HCT116 (cell line): ENCODE results near the gene MEDAG. TPM values are rescaled to one million over a fixed set of nuclear protein-coding genes. Genes with fewer than 3 reads are reported as not detected.

Source experiments
- ATAC-seq: fragments of 200-7000 bp; cut with Tn5 transposase; 2 replicates; pipeline ENCODE4 v1.9.1; 2020; ENCODE audit warnings: mild to moderate bottlenecking, moderate library complexity
- BruUV-seq: library from RNA; stranded (reverse); fragments of 400-500 nt; replicated peaks from 2 replicates; lab custom pipeline; 2021; lab: Mats Ljungman, UMichigan
- CTCF ChIA-PET: fragments of 300-600 bp; sonication (Branson Sonifier 250); formaldehyde crosslinking; loops from one replicate; lab custom pipeline; 2021; ENCODE audit warnings: antibody characterized with exemption; lab: Charles Lee
- POLR2A ChIA-PET: fragments of 300-600, 350-600 bp; sonication (Branson Sonifier 250); formaldehyde crosslinking; loops from one replicate; lab custom pipeline; 2021; ENCODE audit warnings: antibody characterized with exemption; lab: Charles Lee
- RAD21 ChIA-PET, 2 experiments: fragments of 300-600 bp; sonication (Branson Sonifier 250); formaldehyde crosslinking; loops; one replicate each; lab custom pipeline; 2023; ENCODE audit warnings: low total read pairs in 2 of 2; ENCODE audit not compliant: uncharacterized antibody in 2 of 2, unreplicated experiment in 2 of 2, low non-redundant PET in 1 of 2; lab: Charles Lee
- DNase-seq: peaks from one replicate; pipeline ENCODE4 v3.0.0-alpha.2; 2010; ENCODE audit warnings: low read depth, low spot score
- H2AFZ ChIP-seq: fragments of 200-600 bp; shearing (Covaris generic), sonication (generic); 2 replicates; pipeline ENCODE4 v1.6.1; 2017; ENCODE audit warnings: low read depth, mixed run types, mixed read lengths, antibody characterized with exemption, low read length; ENCODE audit not compliant: poor library complexity, severe bottlenecking
- H3K27ac ChIP-seq: 2 replicates; pipeline ENCODE4 v1.5.1; 2012; ENCODE audit warnings: low read depth, low read length
- H3K27me3 ChIP-seq: fragments of 200-600 bp; sonication (generic); 2 replicates; pipeline ENCODE4 v1.6.1; 2016; ENCODE audit warnings: mixed run types, low read length, mixed read lengths; ENCODE audit not compliant: insufficient read depth
- H3K36me3 ChIP-seq, 2 experiments: fragments of 200-500 bp in 1 of 2; fragments of 200-600 bp in 1 of 2; sonication (Bioruptor generic) in 1 of 2; sonication (generic) in 1 of 2; 2 replicates each; pipeline versions ENCODE4 v1.5.1 to v1.6.1; 2014 to 2016; ENCODE audit warnings: low read length in 2 of 2, inconsistent platforms in 1 of 2, mixed read lengths in 1 of 2, mixed run types in 1 of 2; ENCODE audit not compliant: insufficient read depth in 2 of 2, control insufficient read depth in 1 of 2
- H3K4me1 ChIP-seq, 2 experiments: fragments of 200-600 bp in 1 of 2; sonication (generic) in 1 of 2; 2 replicates each; pipeline versions ENCODE4 v1.5.1 to v1.6.1; 2012 to 2017; ENCODE audit warnings: low read length in 2 of 2, inconsistent platforms in 1 of 2, mild to moderate bottlenecking in 1 of 2, mixed read lengths in 1 of 2, mixed run types in 1 of 2, moderate library complexity in 1 of 2; ENCODE audit not compliant: insufficient read depth in 2 of 2, control insufficient read depth in 1 of 2
- H3K4me2 ChIP-seq: fragments of 200-600 bp; sonication (generic); 2 replicates; pipeline ENCODE4 v1.6.1; 2017; ENCODE audit warnings: mixed run types, low read length, mixed read lengths
- H3K4me3 ChIP-seq, 2 experiments: fragments of 200-600 bp in 1 of 2; sonication (generic) in 1 of 2; replicated peaks in 1 of 2; 2 replicates each; pipeline ENCODE4 v1.5.1; 2011 to 2016; ENCODE audit warnings: low read length in 2 of 2, control low read depth in 1 of 2, low read depth in 1 of 2, mild to moderate bottlenecking in 1 of 2, mixed read lengths in 1 of 2, mixed run types in 1 of 2
- H3K79me2 ChIP-seq: fragments of 200-600 bp; sonication (generic); 2 replicates; pipeline ENCODE4 v1.6.1; 2017; ENCODE audit warnings: mild to moderate bottlenecking, mixed run types, low read length, moderate library complexity, mixed read lengths; ENCODE audit not compliant: insufficient read depth
- H3K9ac ChIP-seq: fragments of 200-600 bp; sonication (generic); 2 replicates; pipeline ENCODE4 v1.6.1; 2016; ENCODE audit warnings: low read length, mixed read lengths
- H3K9me2 ChIP-seq: fragments of 200-600 bp; sonication (generic), shearing (Covaris generic); 2 replicates; pipeline ENCODE4 v1.6.1; 2017; ENCODE audit warnings: mixed run types, mild to moderate bottlenecking, moderate library complexity; ENCODE audit not compliant: insufficient read depth
- H3K9me3 ChIP-seq, 2 experiments: fragments of 200-500 bp in 1 of 2; fragments of 200-600 bp in 1 of 2; sonication (Bioruptor generic) in 1 of 2; sonication (generic) in 1 of 2; 2 replicates each; pipeline ENCODE4 v1.6.1; 2014 to 2017; ENCODE audit warnings: low read length in 2 of 2, mixed read lengths in 2 of 2, inconsistent platforms in 1 of 2, low read depth in 1 of 2, mild to moderate bottlenecking in 1 of 2, mixed run types in 1 of 2, moderate library complexity in 1 of 2; ENCODE audit not compliant: control insufficient read depth in 1 of 2, insufficient read depth in 1 of 2
- H4K20me1 ChIP-seq: fragments of 200-600 bp; sonication (generic), shearing (Covaris generic); 2 replicates; pipeline ENCODE4 v1.6.1; 2017; ENCODE audit warnings: mixed run types, mild to moderate bottlenecking, moderate library complexity; ENCODE audit not compliant: insufficient read depth
- EZH2 ChIP-seq: fragments of 200-600 bp; sonication (generic); IDR thresholded peaks from 2 replicates; pipeline ENCODE4 v1.6.1; 2017; ENCODE audit warnings: antibody characterized with exemption, mixed run types
- FOSL1 ChIP-seq: IDR thresholded peaks from 2 replicates; pipeline ENCODE4 v1.6.1; 2012; ENCODE audit warnings: low read depth
- MAX ChIP-seq: IDR thresholded peaks from 2 replicates; pipeline ENCODE4 v1.6.1; 2012
- POLR2A ChIP-seq: IDR thresholded peaks from 2 replicates; pipeline ENCODE4 v1.7.0; 2011; ENCODE audit warnings: borderline replicate concordance; ENCODE audit not compliant: insufficient read depth, insufficient read length; ENCODE audit errors: extremely low read depth
- RAD21 ChIP-seq: IDR thresholded peaks from 2 replicates; pipeline ENCODE4 v1.6.1; 2012; ENCODE audit warnings: low read depth, mild to moderate bottlenecking
- REST ChIP-seq: IDR thresholded peaks from 2 replicates; pipeline ENCODE4 v1.6.1; 2012; ENCODE audit warnings: low read depth
- SRF ChIP-seq: IDR thresholded peaks from 2 replicates; pipeline ENCODE4 v1.6.1; 2012; ENCODE audit warnings: low read depth
- TCF7L2 ChIP-seq: IDR thresholded peaks from 2 replicates; pipeline ENCODE4 v1.7.0; 2011; ENCODE audit warnings: borderline replicate concordance, inconsistent platforms; ENCODE audit not compliant: insufficient read depth, insufficient read length; ENCODE audit errors: extremely low read depth
- YY1 ChIP-seq: IDR thresholded peaks from 2 replicates; pipeline ENCODE4 v1.6.1; 2011; ENCODE audit warnings: low read length, low read depth, moderate library complexity, mild to moderate bottlenecking; ENCODE audit not compliant: insufficient replicate concordance; ENCODE audit errors: extremely low read depth
- ZFX ChIP-seq: fragments of 450-650 bp; IDR thresholded peaks from 2 replicates; pipeline ENCODE4 v1.6.1; 2017
- intact Hi-C: fragments of 100-400 bp; cut with micrococcal nuclease; formaldehyde crosslinking; loops from 2 replicates; pipeline ENCODE4 v1.10.0; 2022
- total RNA-seq: library from RNA; stranded (reverse); gene quantifications from one replicate; pipeline ENCODE4 v1.2.1, GENCODE V29; 2021; ENCODE audit not compliant: unreplicated experiment

Gene MEDAG
- total RNA-seq, 1 experiment from 2014 or later, result not detected

GRCh38 chr13:30871588-30872275 lies 34.3 kb upstream of the MEDAG start:
- Histone ChIP-seq H3K27ac (no peak overlapping the region), H4K20me1 (no peaks in the 10 kb centered on the region), H3K27me3 (no peaks in the 10 kb centered on the region), H2AFZ (no peak overlapping the region), H3K9me2 (no peaks in the 10 kb centered on the region), H3K79me2 (no peaks in the 10 kb centered on the region), H3K4me2 (no peak overlapping the region), H3K9me3 (no peaks in the 10 kb centered on the region), H3K9ac (no peak overlapping the region), H3K4me3 (no peak overlapping the region), H3K36me3 (no peaks in the 10 kb centered on the region), H3K4me1 (peaks cover 15 to 29% of the 10 kb centered on the region in 2 experiments)
- no peak for ATAC-seq
- intact Hi-C loops, result no loop called here
- ChIA-PET RAD21 (no interaction called here), POLR2A (no interaction called here), CTCF (no interaction called here)
- no peak for DNase-seq
- TF ChIP-seq EZH2, result no peak
- no peak for TF ChIP-seq YY1
- TF ChIP-seq REST, result no peak
- TF ChIP-seq POLR2A, result no peak
- TF ChIP-seq FOSL1, result no peak
- no peak for TF ChIP-seq SRF
- no peak for TF ChIP-seq RAD21
- TF ChIP-seq MAX, result no peak
- TF ChIP-seq ZFX, result no peak
- TF ChIP-seq TCF7L2, result no peak
- no TSS peak for BruUV-seq
